ENCODE measurements around the gene ASL. TPM values are rescaled to one million over a fixed set of nuclear protein-coding genes. Genes with fewer than 3 reads are reported as not detected.

The ASL gene
- total and polyA plus RNA-seq, 9 of the 15 experiments (the other 6 are each of a cell fraction or from before 2014, with no cell fraction given) = 2.6 to 67.0 (median 33.3) TPM

- Histone ChIP-seq H3K4me3 (no peak overlapping the region), H3K27me3 (ENCODE audit: control insufficient read depth in 2 of 2, insufficient read depth in 2 of 2, low read length in 2 of 2) (no peaks in the 10 kb centered on the region), H3K4me1 (replicated peaks in 1 of 2; ENCODE audit: control insufficient read depth in 2 of 2, insufficient read depth in 2 of 2, low read length in 2 of 2) (peaks cover 2 to 6% of the 10 kb centered on the region in 2 experiments; a peak in 3 of 5 replicates), H3K9me3 (replicated peaks; ENCODE audit: control insufficient read depth, insufficient read depth, low read depth, low read length) (peaks cover 3% of the 10 kb centered on the region; the same call in 1 of the 2 replicates), H2AFZ (ENCODE audit: low read depth, low read length) (no peak overlapping the region), H3K27ac (ENCODE audit: extremely low read depth, low read depth, low read length) (no peak overlapping the region), H3K36me3 (ENCODE audit: control insufficient read depth, insufficient read depth, low read length) (no peaks in the 10 kb centered on the region), H3K79me2 (ENCODE audit: control insufficient read depth, insufficient read depth, low read length) (no peaks in the 10 kb centered on the region), H3K4me2 (ENCODE audit: insufficient read depth, low read length) (no peak overlapping the region), H3K9me1 (ENCODE audit: control insufficient read depth, insufficient read depth, low read length) (no peaks in the 10 kb centered on the region), H4K20me1 (replicated peaks; ENCODE audit: control insufficient read depth, insufficient read depth, low read length) (no peaks in the 10 kb centered on the region), H3K9ac (ENCODE audit: insufficient read depth in 1 of 2, low read depth in 2 of 2, low read length in 2 of 2) (no peak overlapping the region)
- no TSS peak for BruUV-seq (replicated peaks)
- intact Hi-C loops (cut with micrococcal nuclease) (no loop called here), in situ Hi-C loops (cut with MboI) (no loop called here)
- FAIRE-seq (no peak), ATAC-seq (no peak), DNase-seq (ENCODE audit: extremely low read depth in 1 of 4, low spot score in 3 of 4) (no peak)
- 90% methylated on average over 1 of the region's 1 CpG for WGBS (ENCODE audit: insufficient coverage, low coverage, missing lambda C conversion rate)
- POLR2A ChIA-PET = interaction anchor here (0.9 kb wide), 1 partner anchor 17 kb away, joined by 3 read pairs; no protein-coding TSS in a partner anchor
- CTCF ChIA-PET (ENCODE audit: low intra/inter-chr PET ratio) = no interaction called here
- TF ChIP-seq ETV6 (IDR thresholded peaks at IDR 0.05; ENCODE audit: borderline replicate concordance in 1 of 2, low read depth in 2 of 2, low read length in 1 of 2) = no peak
- no peak for TF ChIP-seq ETV6 (CRISPR knock-in tag; IDR thresholded peaks at IDR 0.05; ENCODE audit: borderline replicate concordance)
- no peak for TF ChIP-seq SUPT5H (IDR thresholded peaks at IDR 0.05)
- TF ChIP-seq ADNP (tag; IDR thresholded peaks at IDR 0.05) = no peak
- TF ChIP-seq ZBTB5 (IDR thresholded peaks at IDR 0.05) = no peak
- TF ChIP-seq SREBF1 (IDR thresholded peaks at IDR 0.05; ENCODE audit: borderline replicate concordance, low read depth, low read length) = no peak
- no peak for TF ChIP-seq CHD7 (IDR thresholded peaks at IDR 0.05; ENCODE audit: low read depth, low read length)
- TF ChIP-seq TRIM24 (IDR thresholded peaks at IDR 0.05) = no peak
These were observed 5.4 kb upstream of the ASL start for GRCh38 chr7:66070222-66070621.

Measured in K562 (cell line).